Stimulated activated CD4-positive, alpha-beta T cell treated with anti-CD3 and anti-CD28 coated beads, Interleukin-15, amount 100 ng/mL, for 48 hours (primary cell): ENCODE data around the gene FCRLA.
"Not testable (repeated sequence)": the region's sequence is repeated elsewhere in the genome, so short reads cannot be mapped to it uniquely, and the experiment has no call there.

Experiments
- DNase-seq, 2 donors: peaks; one replicate each; pipeline ENCODE4 v3.0.0-alpha.2; 2020; ENCODE audit warnings: low read depth in 2 of 2

FCRLA gene

GRCh38 chr1:161705537-161705936 lies 1.5 kb upstream of the FCRLA start:
- no peak for DNase-seq

GRCh38 chr1:161706113-161706481 lies 932 bp upstream of the FCRLA start:
- DNase-seq, result no peak

GRCh38 chr1:161707503-161707902 lies 474 bp downstream of the FCRLA start:
- DNase-seq, result no peak

GRCh38 chr1:161709373-161709772 lies 2.3 kb downstream of the FCRLA start:
- DNase-seq, result no peak

- DNase-seq, result no peak
Measured at GRCh38 chr1:161710560-161710959, 3.5 kb downstream of the FCRLA start.

GRCh38 chr1:161718559-161719324 lies 11.7 kb downstream of the FCRLA start:
- DNase-seq, result no peak

GRCh38 chr1:161719325-161719611 lies 12.2 kb downstream of the FCRLA start:
- no peak for DNase-seq

- DNase-seq, result no peak
Measured at GRCh38 chr1:161720422-161720821, 13.4 kb downstream of the FCRLA start.

- DNase-seq, result no peak
Measured at GRCh38 chr1:161720956-161721737, 14.1 kb downstream of the FCRLA start, which contains the start of gene FCRLB. Gene FCRLB (plus strand): TSS chr1:161721544. CDS start chr1:161722673, 1,129 bp downstream.

GRCh38 chr1:161721738-161722343 lies 14.8 kb downstream of the FCRLA start:
- DNase-seq, result no peak

GRCh38 chr1:161722406-161722805 lies 15.4 kb downstream of the FCRLA start:
- no peak for DNase-seq

- DNase-seq, result no peak
Measured at GRCh38 chr1:161723459-161724141, 16.6 kb downstream of the FCRLA start.

GRCh38 chr1:161725258-161725907 lies 18.4 kb downstream of the FCRLA start:
- not testable (repeated sequence) for DNase-seq

GRCh38 chr1:161725908-161726472 lies 19.0 kb downstream of the FCRLA start:
- no peak for DNase-seq

- DNase-seq, result no peak
Measured at GRCh38 chr1:161726473-161727255, 19.6 kb downstream of the FCRLA start.

- DNase-seq, result no peak
Measured at GRCh38 chr1:161727256-161727924, 20.4 kb downstream of the FCRLA start.

- no peak for DNase-seq
Measured at GRCh38 chr1:161728376-161729226, 21.6 kb downstream of the FCRLA start.

GRCh38 chr1:161730050-161730564 lies 23.1 kb downstream of the FCRLA start:
- DNase-seq, result no peak

GRCh38 chr1:161731241-161731640 lies 24.2 kb downstream of the FCRLA start:
- DNase-seq, result no peak
